ENCODE measurements around the gene PCBP4. TPM values are rescaled to one million over a fixed set of nuclear protein-coding genes. Genes with fewer than 3 reads are reported as not detected.

PCBP4 gene
- polyA plus RNA-seq, 1 donor (not counting 4 experiments of a cell fraction or from before 2014, with no cell fraction given), result 25.2 TPM

DNA sequence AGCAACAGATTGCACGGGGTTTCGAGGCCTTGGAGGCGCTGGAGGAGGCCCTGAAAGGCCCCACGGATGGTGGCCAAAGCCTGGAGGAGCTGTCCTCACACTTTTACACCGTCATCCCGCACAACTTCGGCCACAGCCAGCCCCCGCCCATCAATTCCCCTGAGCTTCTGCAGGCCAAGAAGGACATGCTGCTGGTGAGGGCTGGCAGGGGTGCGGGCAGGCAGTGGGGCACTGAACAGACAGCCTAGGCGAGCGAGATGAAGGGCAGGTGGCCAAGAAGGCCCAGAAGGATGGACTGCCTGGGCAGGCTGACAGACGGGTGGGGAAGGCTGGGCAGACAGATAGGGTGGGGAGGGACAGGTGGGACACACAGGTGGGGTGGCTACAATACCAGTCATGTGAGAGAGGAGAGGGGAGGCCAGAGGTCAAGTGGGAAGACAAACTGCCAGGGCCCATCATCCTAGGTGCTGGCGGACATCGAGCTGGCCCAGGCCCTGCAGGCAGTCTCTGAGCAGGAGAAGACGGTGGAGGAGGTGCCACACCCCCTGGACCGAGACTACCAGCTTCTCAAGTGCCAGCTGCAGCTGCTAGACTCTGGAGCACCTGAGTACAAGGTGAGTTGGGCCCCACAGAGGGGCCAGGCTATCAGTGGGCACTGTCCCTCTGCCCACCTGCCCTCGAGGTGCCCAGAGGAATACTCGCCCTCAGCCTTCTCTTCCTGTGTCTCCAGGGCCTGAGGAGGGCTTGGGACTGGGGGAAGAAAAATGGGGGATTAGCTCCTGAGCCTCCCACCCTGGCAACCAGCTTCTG lies 22.0 kb downstream of the PCBP4 start:
- H3K9me1 ChIP-seq (ENCODE audit: control insufficient read depth, extremely low read depth, insufficient read depth, low read length), result no peaks in the 10 kb centered on the region
- H3K4me2 ChIP-seq (ENCODE audit: control insufficient read depth, extremely low read depth, insufficient read depth, low read depth, low read length), result no peak overlapping the region
- no peaks in the 10 kb centered on the region for H3K27me3 ChIP-seq (ENCODE audit: control insufficient read depth, extremely low read depth, insufficient read depth, low read length)
- H3K79me2 ChIP-seq (ENCODE audit: control insufficient read depth, insufficient read depth, low read length), result peaks cover 14% of the 10 kb centered on the region
- no peak overlapping the region for H3K27ac ChIP-seq (ENCODE audit: control insufficient read depth, insufficient read depth, low read length)
- H3K9me3 ChIP-seq (ENCODE audit: control insufficient read depth, low read depth, low read length), result no peaks in the 10 kb centered on the region
- dilution Hi-C loops (cut with MboI; ENCODE audit: extremely low pct_ligation_motif_present, low sequenced_read_pairs), result no loop called here
- no peak overlapping the region for H3K9ac ChIP-seq (ENCODE audit: control insufficient read depth, extremely low read depth, insufficient read depth, low read length)
- TF ChIP-seq, protein P1, sequence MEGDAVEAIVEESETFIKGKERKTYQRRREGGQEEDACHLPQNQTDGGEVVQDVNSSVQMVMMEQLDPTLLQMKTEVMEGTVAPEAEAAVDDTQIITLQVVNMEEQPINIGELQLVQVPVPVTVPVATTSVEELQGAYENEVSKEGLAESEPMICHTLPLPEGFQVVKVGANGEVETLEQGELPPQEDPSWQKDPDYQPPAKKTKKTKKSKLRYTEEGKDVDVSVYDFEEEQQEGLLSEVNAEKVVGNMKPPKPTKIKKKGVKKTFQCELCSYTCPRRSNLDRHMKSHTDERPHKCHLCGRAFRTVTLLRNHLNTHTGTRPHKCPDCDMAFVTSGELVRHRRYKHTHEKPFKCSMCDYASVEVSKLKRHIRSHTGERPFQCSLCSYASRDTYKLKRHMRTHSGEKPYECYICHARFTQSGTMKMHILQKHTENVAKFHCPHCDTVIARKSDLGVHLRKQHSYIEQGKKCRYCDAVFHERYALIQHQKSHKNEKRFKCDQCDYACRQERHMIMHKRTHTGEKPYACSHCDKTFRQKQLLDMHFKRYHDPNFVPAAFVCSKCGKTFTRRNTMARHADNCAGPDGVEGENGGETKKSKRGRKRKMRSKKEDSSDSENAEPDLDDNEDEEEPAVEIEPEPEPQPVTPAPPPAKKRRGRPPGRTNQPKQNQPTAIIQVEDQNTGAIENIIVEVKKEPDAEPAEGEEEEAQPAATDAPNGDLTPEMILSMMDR (optimal IDR thresholded peaks at IDR 0.05 in 1 of 3, IDR thresholded peaks at IDR 0.05 in 1 of 3, conservative IDR thresholded peaks at IDR 0.05 in 1 of 3; ENCODE audit: extremely low read depth in 1 of 3, insufficient read depth in 2 of 3, low read length in 3 of 3), result no peak
- no peak for TF ChIP-seq EZH2 (IDR thresholded peaks at IDR 0.05; ENCODE audit: low read length)
- FAIRE-seq (no peak), DNase-seq (ENCODE audit: low read depth, low spot score) (no peak)
- peaks cover 1% of the 10 kb centered on the region in 2 experiments for H3K36me3 ChIP-seq (ENCODE audit: control insufficient read depth in 2 of 2, extremely low read depth in 1 of 2, insufficient read depth in 2 of 2, low read length in 2 of 2)
- no peaks in the 10 kb centered on the region for H4K20me1 ChIP-seq (ENCODE audit: control insufficient read depth, extremely low read depth, insufficient read depth, low read length)
- H2AFZ ChIP-seq (ENCODE audit: control insufficient read depth, low read length), result no peak overlapping the region
- peaks cover 16% of the 10 kb centered on the region for H3K4me1 ChIP-seq (ENCODE audit: control insufficient read depth, extremely low read depth, insufficient read depth, low read length)
- H3K4me3 ChIP-seq (ENCODE audit: control insufficient read depth in 2 of 3, extremely low read depth in 1 of 3, insufficient read depth in 2 of 3, low read depth in 1 of 3, low read length in 3 of 3), result no peak overlapping the region

DNA sequence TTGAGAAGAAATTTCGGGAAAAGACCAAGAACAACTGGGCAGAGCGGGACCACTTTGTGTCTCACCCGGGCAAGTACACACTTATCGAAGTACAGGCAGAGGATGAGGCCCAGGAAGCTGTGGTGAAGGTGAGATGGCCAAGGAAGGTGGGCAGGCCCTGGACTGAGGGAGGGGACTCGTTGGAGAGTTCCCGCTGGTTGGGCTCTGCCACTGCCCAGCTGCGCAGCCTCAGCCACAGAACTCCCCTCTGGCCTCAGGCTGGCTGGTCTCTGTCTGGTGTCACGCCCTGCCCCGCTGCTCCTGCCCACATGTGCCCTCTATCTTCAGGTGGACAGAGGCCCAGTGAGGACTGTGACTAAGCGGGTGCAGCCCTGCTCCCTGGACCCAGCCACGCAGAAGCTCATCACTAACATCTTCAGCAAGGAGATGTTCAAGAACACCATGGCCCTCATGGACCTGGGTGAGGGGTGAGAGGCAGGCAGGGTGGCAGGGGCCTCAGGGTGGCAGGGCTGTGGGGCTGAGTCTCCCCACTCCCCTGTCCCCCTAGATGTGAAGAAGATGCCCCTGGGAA lies 22.7 kb downstream of the PCBP4 start:
- peaks cover 2% of the 10 kb centered on the region for H3K9me1 ChIP-seq (ENCODE audit: control insufficient read depth, extremely low read depth, insufficient read depth, low read length)

More for the DNA sequence above, 22.7 kb downstream of the PCBP4 start:
- FAIRE-seq (no peak), DNase-seq (ENCODE audit: low read depth, low spot score) (no peak)
- dilution Hi-C loops (cut with MboI; ENCODE audit: extremely low pct_ligation_motif_present, low sequenced_read_pairs), result no loop called here
- Histone ChIP-seq H3K9ac (ENCODE audit: control insufficient read depth, extremely low read depth, insufficient read depth, low read length) (no peak overlapping the region), H4K20me1 (ENCODE audit: control insufficient read depth, extremely low read depth, insufficient read depth, low read length) (no peaks in the 10 kb centered on the region), H3K27ac (ENCODE audit: control insufficient read depth, insufficient read depth, low read length) (no peak overlapping the region), H3K27me3 (ENCODE audit: control insufficient read depth, extremely low read depth, insufficient read depth, low read length) (no peaks in the 10 kb centered on the region), H3K4me1 (ENCODE audit: control insufficient read depth, extremely low read depth, insufficient read depth, low read length) (peaks cover 22% of the 10 kb centered on the region), H3K4me3 (ENCODE audit: control insufficient read depth in 2 of 3, extremely low read depth in 1 of 3, insufficient read depth in 2 of 3, low read depth in 1 of 3, low read length in 3 of 3) (no peak overlapping the region), H3K9me3 (ENCODE audit: control insufficient read depth, low read depth, low read length) (no peaks in the 10 kb centered on the region), H3K36me3 (ENCODE audit: control insufficient read depth in 2 of 2, extremely low read depth in 1 of 2, insufficient read depth in 2 of 2, low read length in 2 of 2) (peaks cover 1 to 4% of the 10 kb centered on the region in 2 experiments), H3K4me2 (ENCODE audit: control insufficient read depth, extremely low read depth, insufficient read depth, low read depth, low read length) (no peak overlapping the region), H3K79me2 (ENCODE audit: control insufficient read depth, insufficient read depth, low read length) (peaks cover 21% of the 10 kb centered on the region), H2AFZ (ENCODE audit: control insufficient read depth, low read length) (no peak overlapping the region)
- TF ChIP-seq, protein P1 (optimal IDR thresholded peaks at IDR 0.05 in 1 of 3, IDR thresholded peaks at IDR 0.05 in 1 of 3, conservative IDR thresholded peaks at IDR 0.05 in 1 of 3; ENCODE audit: extremely low read depth in 1 of 3, insufficient read depth in 2 of 3, low read length in 3 of 3), result no peak
- TF ChIP-seq EZH2 (IDR thresholded peaks at IDR 0.05; ENCODE audit: low read length), result no peak

All from keratinocyte (primary cell).